ENCODE results near the gene EARS2. TPM values are rescaled to one million over a fixed set of nuclear protein-coding genes. Genes with fewer than 3 reads are reported as not detected.

EARS2 gene
- total RNA-seq, 1 experiment from 2014 or later = 55.9 TPM

DNA sequence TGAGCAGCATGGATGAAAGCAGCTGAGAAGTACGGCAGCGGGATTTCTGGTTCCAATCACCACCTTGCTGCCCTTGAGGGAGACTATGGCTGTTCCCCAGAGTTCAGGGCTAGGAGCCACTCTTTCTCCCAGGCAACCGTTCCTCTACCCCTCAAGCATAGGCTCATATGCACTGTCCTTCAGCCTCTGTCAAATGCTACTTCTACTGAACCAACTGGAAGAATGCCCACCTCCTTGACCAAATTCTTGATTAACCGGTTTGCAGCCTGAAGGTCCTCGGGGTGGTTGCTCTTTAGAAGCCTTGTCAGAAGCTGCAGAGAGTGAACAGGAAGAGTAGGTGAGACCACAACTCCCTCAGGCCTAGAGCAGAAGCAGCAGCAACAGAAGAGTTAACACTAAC lies 70.7 kb downstream of the EARS2 start:
- H3K4me1 Mint-ChIP-seq = no peaks in the 10 kb centered on the region
- POLR2A ChIA-PET = no interaction called here

DNA sequence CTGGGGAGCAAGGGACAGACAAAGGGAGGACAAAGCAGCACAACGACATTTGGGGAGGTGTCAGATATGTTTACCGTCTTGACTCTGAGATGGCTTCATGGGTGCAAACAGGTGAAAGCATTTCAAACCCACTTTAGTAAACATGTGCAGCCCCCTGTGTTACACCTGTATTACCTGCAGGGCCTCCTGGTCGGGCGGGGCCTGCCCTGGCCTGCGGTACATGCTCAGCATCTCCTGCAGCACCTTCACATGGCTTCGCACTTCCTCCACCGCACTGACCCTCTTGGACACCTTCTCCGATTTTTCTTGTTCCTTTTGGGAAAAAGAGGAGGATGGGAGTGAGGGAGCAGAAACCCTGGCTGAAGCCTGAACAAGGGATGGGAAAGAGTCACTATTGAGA lies 71.3 kb downstream of the EARS2 start:
- no peak for DNase-seq (ENCODE audit: low spot score)
- ATAC-seq = no peak
- no peak for TF ChIP-seq GTF2I (CRISPR knock-in tag; conservative IDR thresholded peaks at IDR 0.05)
- Mint-ChIP-seq H3K27me3 (ENCODE audit: low read depth) (no peaks in the 10 kb centered on the region), H3K4me3 (no peak overlapping the region), H3K9me3 (no peaks in the 10 kb centered on the region), H3K4me1 (no peaks in the 10 kb centered on the region), H3K36me3 (peaks cover 85% of the 10 kb centered on the region), H3K27ac (no peak overlapping the region)
- CTCF ChIA-PET = no interaction called here
- POLR2A ChIA-PET = no interaction called here

More for the DNA sequence above, 70.7 kb downstream of the EARS2 start:
- TF ChIP-seq, protein P1, sequence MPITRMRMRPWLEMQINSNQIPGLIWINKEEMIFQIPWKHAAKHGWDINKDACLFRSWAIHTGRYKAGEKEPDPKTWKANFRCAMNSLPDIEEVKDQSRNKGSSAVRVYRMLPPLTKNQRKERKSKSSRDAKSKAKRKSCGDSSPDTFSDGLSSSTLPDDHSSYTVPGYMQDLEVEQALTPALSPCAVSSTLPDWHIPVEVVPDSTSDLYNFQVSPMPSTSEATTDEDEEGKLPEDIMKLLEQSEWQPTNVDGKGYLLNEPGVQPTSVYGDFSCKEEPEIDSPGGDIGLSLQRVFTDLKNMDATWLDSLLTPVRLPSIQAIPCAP (CRISPR knock-in tag; IDR thresholded peaks at IDR 0.05) = no peak
- TF ChIP-seq ZBTB21 (CRISPR knock-in tag; IDR thresholded peaks at IDR 0.05; ENCODE audit: borderline replicate concordance) = no peak
- TF ChIP-seq SMAD3 (CRISPR knock-in tag; IDR thresholded peaks at IDR 0.05; ENCODE audit: borderline replicate concordance) = no peak
- TF ChIP-seq, protein P2, sequence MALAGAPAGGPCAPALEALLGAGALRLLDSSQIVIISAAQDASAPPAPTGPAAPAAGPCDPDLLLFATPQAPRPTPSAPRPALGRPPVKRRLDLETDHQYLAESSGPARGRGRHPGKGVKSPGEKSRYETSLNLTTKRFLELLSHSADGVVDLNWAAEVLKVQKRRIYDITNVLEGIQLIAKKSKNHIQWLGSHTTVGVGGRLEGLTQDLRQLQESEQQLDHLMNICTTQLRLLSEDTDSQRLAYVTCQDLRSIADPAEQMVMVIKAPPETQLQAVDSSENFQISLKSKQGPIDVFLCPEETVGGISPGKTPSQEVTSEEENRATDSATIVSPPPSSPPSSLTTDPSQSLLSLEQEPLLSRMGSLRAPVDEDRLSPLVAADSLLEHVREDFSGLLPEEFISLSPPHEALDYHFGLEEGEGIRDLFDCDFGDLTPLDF (CRISPR knock-in tag; IDR thresholded peaks at IDR 0.05) = no peak
- TF ChIP-seq ZNF121 (CRISPR knock-in tag; IDR thresholded peaks at IDR 0.05) = no peak
- TF ChIP-seq ELF4 (CRISPR knock-in tag; IDR thresholded peaks at IDR 0.05; ENCODE audit: low read depth) = no peak
- TF ChIP-seq RELA (CRISPR knock-in tag; IDR thresholded peaks at IDR 0.05; ENCODE audit: borderline replicate concordance) = no peak
- no peak for TF ChIP-seq TCF7 (CRISPR knock-in tag; IDR thresholded peaks at IDR 0.05; ENCODE audit: low read depth)
- TF ChIP-seq, protein P3, sequence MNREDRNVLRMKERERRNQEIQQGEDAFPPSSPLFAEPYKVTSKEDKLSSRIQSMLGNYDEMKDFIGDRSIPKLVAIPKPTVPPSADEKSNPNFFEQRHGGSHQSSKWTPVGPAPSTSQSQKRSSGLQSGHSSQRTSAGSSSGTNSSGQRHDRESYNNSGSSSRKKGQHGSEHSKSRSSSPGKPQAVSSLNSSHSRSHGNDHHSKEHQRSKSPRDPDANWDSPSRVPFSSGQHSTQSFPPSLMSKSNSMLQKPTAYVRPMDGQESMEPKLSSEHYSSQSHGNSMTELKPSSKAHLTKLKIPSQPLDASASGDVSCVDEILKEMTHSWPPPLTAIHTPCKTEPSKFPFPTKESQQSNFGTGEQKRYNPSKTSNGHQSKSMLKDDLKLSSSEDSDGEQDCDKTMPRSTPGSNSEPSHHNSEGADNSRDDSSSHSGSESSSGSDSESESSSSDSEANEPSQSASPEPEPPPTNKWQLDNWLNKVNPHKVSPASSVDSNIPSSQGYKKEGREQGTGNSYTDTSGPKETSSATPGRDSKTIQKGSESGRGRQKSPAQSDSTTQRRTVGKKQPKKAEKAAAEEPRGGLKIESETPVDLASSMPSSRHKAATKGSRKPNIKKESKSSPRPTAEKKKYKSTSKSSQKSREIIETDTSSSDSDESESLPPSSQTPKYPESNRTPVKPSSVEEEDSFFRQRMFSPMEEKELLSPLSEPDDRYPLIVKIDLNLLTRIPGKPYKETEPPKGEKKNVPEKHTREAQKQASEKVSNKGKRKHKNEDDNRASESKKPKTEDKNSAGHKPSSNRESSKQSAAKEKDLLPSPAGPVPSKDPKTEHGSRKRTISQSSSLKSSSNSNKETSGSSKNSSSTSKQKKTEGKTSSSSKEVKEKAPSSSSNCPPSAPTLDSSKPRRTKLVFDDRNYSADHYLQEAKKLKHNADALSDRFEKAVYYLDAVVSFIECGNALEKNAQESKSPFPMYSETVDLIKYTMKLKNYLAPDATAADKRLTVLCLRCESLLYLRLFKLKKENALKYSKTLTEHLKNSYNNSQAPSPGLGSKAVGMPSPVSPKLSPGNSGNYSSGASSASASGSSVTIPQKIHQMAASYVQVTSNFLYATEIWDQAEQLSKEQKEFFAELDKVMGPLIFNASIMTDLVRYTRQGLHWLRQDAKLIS (CRISPR knock-in tag; IDR thresholded peaks at IDR 0.05; ENCODE audit: borderline replicate concordance) = no peak
- no peak for TF ChIP-seq ZNF263 (CRISPR knock-in tag; IDR thresholded peaks at IDR 0.05; ENCODE audit: low read depth)
- TF ChIP-seq, protein P4, sequence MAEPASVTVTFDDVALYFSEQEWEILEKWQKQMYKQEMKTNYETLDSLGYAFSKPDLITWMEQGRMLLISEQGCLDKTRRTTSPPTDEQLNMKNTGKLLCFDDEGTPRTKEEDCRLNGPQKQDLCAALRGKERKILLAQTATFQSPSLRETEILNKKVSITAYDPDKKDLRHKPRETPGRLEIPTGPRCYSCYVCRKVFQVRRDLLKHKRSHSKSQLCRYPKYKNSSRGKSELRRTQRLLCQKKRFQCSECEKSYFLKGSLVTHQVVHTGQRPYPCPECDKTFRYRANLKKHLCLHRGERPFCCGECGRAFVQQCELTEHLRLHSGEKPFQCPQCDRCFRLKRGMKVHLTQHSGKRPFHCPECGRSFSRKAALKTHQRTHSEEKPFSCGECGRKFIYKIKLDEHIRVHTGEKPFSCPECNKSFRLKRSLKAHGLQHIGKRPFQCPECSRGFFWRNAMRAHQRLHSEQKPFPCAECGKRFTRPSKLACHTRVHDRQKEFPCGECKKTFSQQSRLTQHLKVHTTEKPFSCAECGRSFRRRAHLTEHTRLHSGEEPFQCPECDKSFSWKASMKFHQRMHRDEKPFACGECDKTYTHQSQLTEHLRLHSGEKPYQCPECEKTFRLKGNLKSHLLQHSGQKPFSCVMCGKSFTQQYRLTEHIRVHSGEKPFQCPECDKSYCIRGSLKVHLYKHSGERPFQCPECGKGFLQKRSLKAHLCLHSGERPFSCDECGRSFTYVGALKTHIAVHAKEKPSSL (CRISPR knock-in tag; conservative IDR thresholded peaks at IDR 0.05) = no peak
- H3K9me3 Mint-ChIP-seq = no peaks in the 10 kb centered on the region
- DNase-seq (ENCODE audit: low spot score) = no peak
- CTCF ChIA-PET = no interaction called here
- peaks cover 84% of the 10 kb centered on the region for H3K36me3 Mint-ChIP-seq
- H3K27ac Mint-ChIP-seq = no peak overlapping the region
- H3K4me3 Mint-ChIP-seq = no peak overlapping the region
- no peaks in the 10 kb centered on the region for H3K27me3 Mint-ChIP-seq (ENCODE audit: low read depth)
- no peak for ATAC-seq

DNA sequence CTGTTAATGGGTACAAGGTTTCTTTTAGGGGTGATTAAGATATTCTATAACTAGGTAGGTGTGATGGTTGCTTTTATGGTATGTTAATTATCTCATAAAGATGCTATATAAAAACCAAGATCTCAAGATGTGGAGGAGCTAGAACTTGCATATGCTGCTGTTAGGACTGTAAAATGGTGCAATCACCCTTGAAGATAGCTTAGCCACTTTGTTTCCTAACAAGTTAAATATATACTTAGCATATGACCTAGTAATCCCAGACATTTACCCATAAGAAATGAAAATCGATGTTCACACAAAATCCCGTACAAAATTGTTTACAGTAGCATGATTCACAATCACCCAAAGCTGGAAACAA lies 71.9 kb downstream of the EARS2 start:
- no peak for ATAC-seq
- no peaks in the 10 kb centered on the region for H3K4me1 Mint-ChIP-seq
- no peak overlapping the region for H3K27ac Mint-ChIP-seq
- ChIA-PET CTCF (interaction anchor here (1.4 kb wide), 1 partner anchor 111 kb away, joined by 4 read pairs; no protein-coding TSS in a partner anchor), POLR2A (no interaction called here)
- H3K36me3 Mint-ChIP-seq = peaks cover 88% of the 10 kb centered on the region
- no peak for DNase-seq (ENCODE audit: low spot score)
- H3K4me3 Mint-ChIP-seq = no peak overlapping the region
- no peaks in the 10 kb centered on the region for H3K9me3 Mint-ChIP-seq
- no peaks in the 10 kb centered on the region for H3K27me3 Mint-ChIP-seq (ENCODE audit: low read depth)
- TF ChIP-seq ETV6 (CRISPR knock-in tag; IDR thresholded peaks at IDR 0.05) (no peak), IRF2 (CRISPR knock-in tag; IDR thresholded peaks at IDR 0.05; ENCODE audit: borderline replicate concordance, low read depth) (no peak), ZNF671 (CRISPR knock-in tag; IDR thresholded peaks at IDR 0.05) (no peak)
- TF ChIP-seq, protein P5, sequence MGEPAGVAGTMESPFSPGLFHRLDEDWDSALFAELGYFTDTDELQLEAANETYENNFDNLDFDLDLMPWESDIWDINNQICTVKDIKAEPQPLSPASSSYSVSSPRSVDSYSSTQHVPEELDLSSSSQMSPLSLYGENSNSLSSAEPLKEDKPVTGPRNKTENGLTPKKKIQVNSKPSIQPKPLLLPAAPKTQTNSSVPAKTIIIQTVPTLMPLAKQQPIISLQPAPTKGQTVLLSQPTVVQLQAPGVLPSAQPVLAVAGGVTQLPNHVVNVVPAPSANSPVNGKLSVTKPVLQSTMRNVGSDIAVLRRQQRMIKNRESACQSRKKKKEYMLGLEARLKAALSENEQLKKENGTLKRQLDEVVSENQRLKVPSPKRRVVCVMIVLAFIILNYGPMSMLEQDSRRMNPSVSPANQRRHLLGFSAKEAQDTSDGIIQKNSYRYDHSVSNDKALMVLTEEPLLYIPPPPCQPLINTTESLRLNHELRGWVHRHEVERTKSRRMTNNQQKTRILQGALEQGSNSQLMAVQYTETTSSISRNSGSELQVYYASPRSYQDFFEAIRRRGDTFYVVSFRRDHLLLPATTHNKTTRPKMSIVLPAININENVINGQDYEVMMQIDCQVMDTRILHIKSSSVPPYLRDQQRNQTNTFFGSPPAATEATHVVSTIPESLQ (CRISPR knock-in tag; IDR thresholded peaks at IDR 0.05) = no peak
- TF ChIP-seq, protein P6, sequence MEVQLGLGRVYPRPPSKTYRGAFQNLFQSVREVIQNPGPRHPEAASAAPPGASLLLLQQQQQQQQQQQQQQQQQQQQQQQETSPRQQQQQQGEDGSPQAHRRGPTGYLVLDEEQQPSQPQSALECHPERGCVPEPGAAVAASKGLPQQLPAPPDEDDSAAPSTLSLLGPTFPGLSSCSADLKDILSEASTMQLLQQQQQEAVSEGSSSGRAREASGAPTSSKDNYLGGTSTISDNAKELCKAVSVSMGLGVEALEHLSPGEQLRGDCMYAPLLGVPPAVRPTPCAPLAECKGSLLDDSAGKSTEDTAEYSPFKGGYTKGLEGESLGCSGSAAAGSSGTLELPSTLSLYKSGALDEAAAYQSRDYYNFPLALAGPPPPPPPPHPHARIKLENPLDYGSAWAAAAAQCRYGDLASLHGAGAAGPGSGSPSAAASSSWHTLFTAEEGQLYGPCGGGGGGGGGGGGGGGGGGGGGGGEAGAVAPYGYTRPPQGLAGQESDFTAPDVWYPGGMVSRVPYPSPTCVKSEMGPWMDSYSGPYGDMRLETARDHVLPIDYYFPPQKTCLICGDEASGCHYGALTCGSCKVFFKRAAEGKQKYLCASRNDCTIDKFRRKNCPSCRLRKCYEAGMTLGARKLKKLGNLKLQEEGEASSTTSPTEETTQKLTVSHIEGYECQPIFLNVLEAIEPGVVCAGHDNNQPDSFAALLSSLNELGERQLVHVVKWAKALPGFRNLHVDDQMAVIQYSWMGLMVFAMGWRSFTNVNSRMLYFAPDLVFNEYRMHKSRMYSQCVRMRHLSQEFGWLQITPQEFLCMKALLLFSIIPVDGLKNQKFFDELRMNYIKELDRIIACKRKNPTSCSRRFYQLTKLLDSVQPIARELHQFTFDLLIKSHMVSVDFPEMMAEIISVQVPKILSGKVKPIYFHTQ (CRISPR knock-in tag; IDR thresholded peaks at IDR 0.05) = no peak
- TF ChIP-seq, protein P1 (CRISPR knock-in tag; IDR thresholded peaks at IDR 0.05) = no peak
- TF ChIP-seq, protein P7, sequence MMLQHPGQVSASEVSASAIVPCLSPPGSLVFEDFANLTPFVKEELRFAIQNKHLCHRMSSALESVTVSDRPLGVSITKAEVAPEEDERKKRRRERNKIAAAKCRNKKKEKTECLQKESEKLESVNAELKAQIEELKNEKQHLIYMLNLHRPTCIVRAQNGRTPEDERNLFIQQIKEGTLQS (CRISPR knock-in tag; conservative IDR thresholded peaks at IDR 0.05) = no peak

All from WTC11 (cell line).